HG03571 (cell line): ENCODE measurements around the gene SERP2.

ENCODE experiments used
- ATAC-seq: cut with Tn5 transposase; IDR thresholded peaks from one replicate; pipeline ENCODE4 v1.9.1; 2021; ENCODE audit not compliant: unreplicated experiment

The SERP2 gene

DNA sequence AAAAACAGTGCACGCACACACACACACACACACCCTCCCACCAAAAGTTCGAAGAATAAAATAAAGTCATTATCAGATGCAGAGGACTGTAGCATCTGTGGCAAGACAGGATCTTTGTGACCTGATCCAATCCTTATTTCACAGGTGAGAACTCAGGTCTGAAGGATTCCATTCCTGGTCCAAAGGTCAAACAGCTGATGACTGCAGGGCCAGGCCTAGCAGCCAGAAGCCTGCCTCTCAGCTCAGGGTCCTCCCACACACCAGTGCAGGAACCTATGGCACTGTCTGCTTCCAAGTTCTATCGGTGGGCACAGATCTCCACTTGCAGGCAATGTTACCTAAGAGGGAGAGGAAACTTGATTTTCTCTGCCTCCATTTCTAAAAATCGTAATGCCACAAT is 57.5 kb downstream of the SERP2 start:
- no peak for ATAC-seq

GRCh38 chr13:44432650-44433049 is 59.0 kb downstream of the SERP2 start:
- ATAC-seq: no peak

- no peak for ATAC-seq
These were observed 60.5 kb downstream of the SERP2 start for GRCh38 chr13:44433863-44434765.

DNA sequence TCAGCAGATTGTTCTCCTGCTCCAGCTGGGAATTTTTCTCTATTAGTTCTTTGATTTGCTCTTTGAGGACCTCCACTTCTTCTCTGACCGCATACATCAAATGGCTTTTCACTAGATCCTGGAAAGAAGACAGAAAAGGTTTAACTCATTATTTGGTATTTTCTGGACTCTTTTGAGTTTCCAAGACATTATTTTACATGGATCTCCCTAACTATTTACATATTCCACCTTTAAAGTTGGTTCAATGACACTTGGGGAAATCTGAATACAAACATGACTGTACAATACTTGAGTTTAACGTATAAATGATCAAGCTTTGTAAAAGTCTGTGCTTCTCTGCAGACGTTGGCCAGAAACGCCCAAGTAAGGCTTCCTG is 61.1 kb downstream of the SERP2 start:
- no peak for ATAC-seq

DNA sequence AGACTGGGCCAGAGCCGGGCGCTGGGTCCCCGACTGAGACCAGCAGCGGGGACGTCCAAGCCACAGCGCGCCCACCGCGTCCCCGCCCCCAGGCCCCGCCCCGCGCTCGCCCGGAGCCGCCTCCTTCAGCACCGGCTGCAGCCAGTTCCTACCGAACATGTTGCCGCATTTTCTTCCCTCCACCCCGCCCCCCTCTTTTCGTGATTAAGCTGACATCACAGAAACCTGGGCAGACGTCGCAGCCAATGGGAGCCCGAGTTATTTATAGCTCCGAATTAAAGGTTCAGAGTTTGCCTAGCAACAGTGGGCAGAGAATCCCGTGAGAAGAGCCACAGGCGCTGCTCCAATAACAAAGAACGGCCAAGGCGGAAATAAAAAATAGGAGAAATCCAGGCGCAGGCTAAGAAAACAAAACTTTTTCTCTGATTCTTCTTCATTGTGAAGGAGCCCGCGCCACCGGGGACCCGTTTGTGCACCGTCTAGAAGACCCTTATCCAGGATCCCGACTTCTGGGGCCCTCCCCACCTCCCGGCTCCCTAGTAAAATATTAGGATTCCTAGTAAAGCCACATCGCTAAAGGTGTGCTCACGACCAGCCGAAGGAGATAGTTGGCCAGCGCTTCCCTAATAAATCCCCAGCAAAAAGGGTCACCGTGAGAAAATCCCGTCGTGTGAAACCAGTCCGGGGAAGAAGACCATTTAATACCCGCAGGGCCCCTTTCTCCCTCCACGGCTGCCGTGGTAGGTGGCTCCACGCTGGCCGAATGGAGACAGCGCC is 61.7 kb downstream of the SERP2 start:
- peak; percentile 42 for ATAC-seq

GRCh38 chr13:44435919-44436510 is 62.4 kb downstream of the SERP2 start:
- ATAC-seq: no peak

GRCh38 chr13:44436589-44437337 is 63.1 kb downstream of the SERP2 start:
- ATAC-seq: no peak

DNA sequence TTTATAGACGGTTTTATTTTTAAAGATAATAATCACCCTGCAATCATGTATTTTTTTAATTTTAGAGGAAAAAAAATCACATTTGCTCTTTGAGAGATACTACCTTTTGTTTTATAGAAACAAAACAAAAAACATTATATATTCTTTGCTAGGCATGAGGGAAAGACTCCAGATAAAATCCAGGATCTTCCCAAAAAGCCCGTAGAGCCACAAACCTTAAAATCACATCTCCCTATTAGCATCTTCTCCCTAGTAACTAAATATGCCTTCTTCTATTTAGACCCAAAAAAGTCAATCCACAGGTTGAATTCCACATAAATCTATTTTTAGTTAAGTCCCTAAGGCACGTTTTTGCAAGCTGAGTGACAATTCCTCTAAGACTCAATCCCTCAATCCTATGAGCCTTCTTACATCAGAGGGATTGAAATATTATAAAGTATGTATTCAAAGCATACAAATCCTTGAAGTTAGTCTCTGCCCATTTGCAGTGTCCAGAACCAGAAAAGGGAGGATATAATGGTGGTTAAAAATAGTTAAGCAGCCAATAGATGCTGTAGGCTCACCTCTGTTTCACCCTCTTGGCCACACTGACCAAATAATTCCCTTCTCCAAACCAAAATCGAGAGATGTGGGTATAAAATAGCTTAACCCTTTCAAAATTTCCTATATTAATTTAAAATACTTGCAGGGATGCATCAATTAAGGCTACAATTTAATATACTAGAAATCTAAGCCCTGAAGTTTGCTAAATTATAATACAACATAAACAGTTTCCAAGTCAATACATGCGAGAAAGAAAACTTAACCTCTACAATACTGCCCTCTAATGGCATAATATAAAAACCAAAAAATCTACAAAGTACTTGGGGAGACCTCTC is 64.0 kb downstream of the SERP2 start:
- ATAC-seq: no peak

GRCh38 chr13:44438234-44438579 is 64.6 kb downstream of the SERP2 start:
- ATAC-seq: no peak

DNA sequence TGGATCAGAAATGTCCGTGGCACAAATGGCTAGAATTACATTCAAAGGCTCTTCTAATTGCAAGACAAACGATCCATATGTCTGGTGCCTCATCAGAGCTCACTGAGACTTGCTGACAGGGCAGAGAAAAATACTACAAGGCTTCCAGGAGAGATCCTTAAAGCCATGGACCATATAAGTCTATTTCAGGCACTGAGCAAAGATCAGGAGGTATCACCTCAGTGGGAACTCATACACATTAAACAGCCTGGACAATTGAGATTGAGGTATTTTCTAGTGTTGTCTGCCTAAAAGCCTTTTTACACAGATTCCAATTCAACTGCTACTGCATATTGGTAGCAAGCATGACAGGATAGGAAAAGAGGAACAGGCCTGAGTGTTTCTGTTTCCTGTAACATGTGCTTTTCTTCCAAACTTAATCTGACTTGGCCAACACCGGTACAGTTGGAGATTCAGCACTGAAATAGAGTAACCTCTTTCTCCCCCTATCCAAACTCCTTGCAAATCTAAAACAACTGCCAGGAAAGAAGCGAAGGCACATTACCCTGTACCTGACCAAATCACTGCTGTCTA is 65.9 kb downstream of the SERP2 start:
- ATAC-seq: no peak

- ATAC-seq: no peak
These were observed 66.5 kb downstream of the SERP2 start for GRCh38 chr13:44440046-44440608.
